Caco-2 (cell line): ENCODE results near the gene CEPT1. TPM values are rescaled to one million over a fixed set of nuclear protein-coding genes. Genes with fewer than 3 reads are reported as not detected.
"Not testable (repeated sequence)": the region's sequence is repeated elsewhere in the genome, so short reads cannot be mapped to it uniquely, and the experiment has no call there.

Experiments used
- Bru-seq: library from RNA; stranded (reverse); fragments of 400-500 nt; gene quantifications from one replicate; lab custom pipeline; 2021; lab: Mats Ljungman, UMichigan
- BruChase-seq, 2 experiments: library from RNA; stranded (reverse); fragments of 400-500 nt; gene quantifications; one replicate each; lab custom pipeline; 2021; lab: Mats Ljungman, UMichigan
- BruUV-seq: library from RNA; stranded (reverse); fragments of 400-500 nt; replicated peaks from 2 replicates; lab custom pipeline; 2021; lab: Mats Ljungman, UMichigan
- CTCF ChIA-PET: fragments of 300-600 bp; sonication (Branson Sonifier 250); formaldehyde crosslinking; loops from one replicate; lab custom pipeline; 2022; ENCODE audit warnings: antibody characterized with exemption; lab: Charles Lee
- POLR2A ChIA-PET: fragments of 300-600 bp; sonication (Branson Sonifier 250); formaldehyde crosslinking; loops from one replicate; lab custom pipeline; 2022; ENCODE audit warnings: antibody characterized with exemption; lab: Charles Lee
- DNase-seq, 2 experiments: peaks; one replicate each; pipeline versions ENCODE4 v3.0.0 to v3.0.0-alpha.2; 2020 to 2022
- H3K27me3 ChIP-seq: replicated peaks from 2 replicates; pipeline ENCODE4 v1.6.0; 2011; ENCODE audit warnings: low read length; ENCODE audit not compliant: control insufficient read depth, insufficient read depth
- H3K36me3 ChIP-seq: 2 replicates; pipeline ENCODE4 v1.5.1; 2011; ENCODE audit warnings: low read length; ENCODE audit not compliant: control insufficient read depth, insufficient read depth
- H3K4me1 ChIP-seq: fragments of 250-450 bp; sonication (Bioruptor Pico); 2 replicates; pipeline ENCODE4 v1.5.1; 2020; ENCODE audit warnings: mild to moderate bottlenecking
- H3K4me3 ChIP-seq: 2 replicates; pipeline ENCODE4 v1.5.1; 2011; ENCODE audit warnings: low read depth, mild to moderate bottlenecking, control low read depth, low read length
- H3K9me3 ChIP-seq: fragments of 250-450 bp; sonication (Bioruptor Pico); 2 replicates; pipeline ENCODE4 v1.5.1; 2020; ENCODE audit warnings: mild to moderate bottlenecking, moderate library complexity
- H3K27ac Mint-ChIP-seq: one replicate; pipeline ENCODE4 v1.8.0; 2022; ENCODE audit warnings: mixed read lengths; ENCODE audit not compliant: unreplicated experiment
- H3K27me3 Mint-ChIP-seq: one replicate; pipeline ENCODE4 v1.8.0; 2022; ENCODE audit warnings: mixed read lengths; ENCODE audit not compliant: insufficient read depth, unreplicated experiment
- H3K36me3 Mint-ChIP-seq: one replicate; pipeline ENCODE4 v1.8.0; 2022; ENCODE audit warnings: mild to moderate bottlenecking, mixed read lengths; ENCODE audit not compliant: insufficient read depth, unreplicated experiment
- H3K4me1 Mint-ChIP-seq: one replicate; pipeline ENCODE4 v1.8.0; 2022; ENCODE audit warnings: low read depth, mixed read lengths; ENCODE audit not compliant: unreplicated experiment
- H3K4me3 Mint-ChIP-seq: one replicate; pipeline ENCODE4 v1.8.0; 2022; ENCODE audit warnings: mild to moderate bottlenecking, moderate library complexity, mixed read lengths; ENCODE audit not compliant: unreplicated experiment
- H3K9me3 Mint-ChIP-seq: one replicate; pipeline ENCODE4 v1.8.0; 2022; ENCODE audit warnings: mixed read lengths; ENCODE audit not compliant: unreplicated experiment
- intact Hi-C: fragments of 100-400 bp; cut with micrococcal nuclease; formaldehyde crosslinking; loops from one replicate; pipeline ENCODE4 v1.10.0; 2022; ENCODE audit not compliant: unreplicated experiment
- long read RNA-seq: library from polyadenylated mRNA; stranded (forward); transcript quantifications from one replicate; pipeline ENCODE4 v2.0.0, GENCODE V29; 2022
- total RNA-seq: library from RNA; stranded (reverse); gene quantifications from 2 replicates; pipeline ENCODE4 v1.2.3, GENCODE V29; 2022
- TF ChIP-seq, protein P1 (sequence below), 2 experiments: fragments of 200-600 bp in 1 of 2; IDR thresholded peaks; 1 replicate in 1 of 2; 2 replicates in 1 of 2; pipeline versions ENCODE4 v1.5.1 to v1.8.0; 2011 to 2022; ENCODE audit warnings: antibody characterized with exemption in 1 of 2, control low read depth in 1 of 2, inconsistent platforms in 1 of 2, low read depth in 1 of 2, low read length in 1 of 2, mild to moderate bottlenecking in 1 of 2, moderate library complexity in 1 of 2; ENCODE audit not compliant: insufficient read depth in 1 of 2, severe bottlenecking in 1 of 2, unreplicated experiment in 1 of 2

CEPT1 gene
- total RNA-seq: 17.3 and 19.1 TPM in 2 replicates
- Bru-seq, nascent RNA: percentile 83 among the genes with signal in this experiment
- BruChase-seq, experiment 1, labeled RNA remaining after a 2-hour chase: percentile 87 among the genes with signal in this experiment
- percentile 79 among the genes with signal in this experiment for BruChase-seq, experiment 2, labeled RNA remaining after a 6-hour chase
- long read RNA-seq, transcript CEPT1-201 (9 exons, 2,198 nt): major isoform, 18 of 22 reads
- long read RNA-seq, partial matches to known transcripts: 1 of 22 reads
- long read RNA-seq, other reads (novel, unspliced or antisense): 2 of 22 reads

DNA sequence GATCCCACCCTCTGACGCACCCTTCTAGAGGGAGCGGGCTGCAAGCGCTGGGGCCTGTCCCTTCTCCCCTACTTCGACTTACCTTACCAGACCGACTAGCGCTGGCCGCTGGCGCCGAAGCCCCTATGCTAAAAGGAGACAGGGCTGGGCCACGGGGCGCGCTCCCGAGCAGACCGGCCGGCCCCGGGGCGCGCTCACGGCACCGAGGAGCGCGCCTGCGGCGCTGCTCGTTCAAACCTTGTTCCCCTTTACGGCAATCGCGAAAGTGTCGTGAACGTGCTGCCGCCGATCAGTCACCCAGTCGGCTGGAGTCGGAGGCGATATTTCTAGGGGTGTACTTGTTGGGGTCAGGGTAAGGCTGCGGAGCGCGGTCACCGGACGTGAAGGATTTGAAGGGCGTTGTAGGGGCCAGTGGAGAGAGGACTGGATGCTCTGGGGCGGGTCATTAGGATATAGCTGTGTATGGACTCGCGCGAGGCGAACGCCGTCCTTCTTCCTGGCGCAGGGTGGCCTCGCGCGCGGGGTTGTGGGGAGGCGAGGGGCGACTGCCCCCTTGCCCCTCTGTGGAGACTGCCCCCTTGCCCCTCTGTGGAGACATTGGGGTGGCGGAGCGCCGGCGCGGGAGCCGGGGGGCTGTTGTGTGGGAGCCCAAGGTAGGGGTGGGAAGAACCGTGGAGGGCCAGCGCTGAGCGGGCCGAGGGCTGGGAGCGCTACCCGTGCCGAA, at the start of gene CEPT1, which contains the start of gene DRAM2:
Gene CEPT1, plus strand, starts transcription at position 268 of the 724 bp plus-strand sequence. CDS start 7,492 bp downstream, outside the sequence.
Gene DRAM2, minus strand, starts transcription at position 138 of the 724 bp plus-strand sequence. CDS start 8,539 bp downstream, outside the sequence.
- intact Hi-C loops: loop anchor here (5.0 to 10.0 kb wide), 3 partner anchors 62 to 178 kb away; partner anchors contain the start of genes DENND2D and LRIF1
- Histone ChIP-seq H3K4me3 (peak within 1 kb of the TSS; percentile 56), H3K9me3 (no peaks in the 10 kb centered on the region), H3K4me1 (peaks cover 14% of the 10 kb centered on the region; the same call in 1 of the 2 replicates), H3K27me3 (no peaks in the 10 kb centered on the region), H3K36me3 (no peaks in the 10 kb centered on the region)
- no peaks in the 10 kb centered on the region for H3K27me3 Mint-ChIP-seq
- DNase-seq: peak; percentile 93 to 95
- ChIA-PET POLR2A (no interaction called here), CTCF (no interaction called here)
- H3K4me3 Mint-ChIP-seq: peak within 1 kb of the TSS; percentile 87
- BruUV-seq: no TSS peak
- H3K36me3 Mint-ChIP-seq: peaks cover 18% of the 10 kb centered on the region
- no peaks in the 10 kb centered on the region for H3K9me3 Mint-ChIP-seq
- TF ChIP-seq, protein P1, sequence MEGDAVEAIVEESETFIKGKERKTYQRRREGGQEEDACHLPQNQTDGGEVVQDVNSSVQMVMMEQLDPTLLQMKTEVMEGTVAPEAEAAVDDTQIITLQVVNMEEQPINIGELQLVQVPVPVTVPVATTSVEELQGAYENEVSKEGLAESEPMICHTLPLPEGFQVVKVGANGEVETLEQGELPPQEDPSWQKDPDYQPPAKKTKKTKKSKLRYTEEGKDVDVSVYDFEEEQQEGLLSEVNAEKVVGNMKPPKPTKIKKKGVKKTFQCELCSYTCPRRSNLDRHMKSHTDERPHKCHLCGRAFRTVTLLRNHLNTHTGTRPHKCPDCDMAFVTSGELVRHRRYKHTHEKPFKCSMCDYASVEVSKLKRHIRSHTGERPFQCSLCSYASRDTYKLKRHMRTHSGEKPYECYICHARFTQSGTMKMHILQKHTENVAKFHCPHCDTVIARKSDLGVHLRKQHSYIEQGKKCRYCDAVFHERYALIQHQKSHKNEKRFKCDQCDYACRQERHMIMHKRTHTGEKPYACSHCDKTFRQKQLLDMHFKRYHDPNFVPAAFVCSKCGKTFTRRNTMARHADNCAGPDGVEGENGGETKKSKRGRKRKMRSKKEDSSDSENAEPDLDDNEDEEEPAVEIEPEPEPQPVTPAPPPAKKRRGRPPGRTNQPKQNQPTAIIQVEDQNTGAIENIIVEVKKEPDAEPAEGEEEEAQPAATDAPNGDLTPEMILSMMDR (IDR thresholded peaks at IDR 0.05; ENCODE audit: insufficient read depth in 1 of 2, low read depth in 1 of 2, low read length in 1 of 2, severe bottlenecking in 1 of 2, unreplicated experiment in 1 of 2): no peak
- H3K27ac Mint-ChIP-seq: peak within 1 kb of the TSS; percentile 89
- peaks cover 18% of the 10 kb centered on the region for H3K4me1 Mint-ChIP-seq

DNA sequence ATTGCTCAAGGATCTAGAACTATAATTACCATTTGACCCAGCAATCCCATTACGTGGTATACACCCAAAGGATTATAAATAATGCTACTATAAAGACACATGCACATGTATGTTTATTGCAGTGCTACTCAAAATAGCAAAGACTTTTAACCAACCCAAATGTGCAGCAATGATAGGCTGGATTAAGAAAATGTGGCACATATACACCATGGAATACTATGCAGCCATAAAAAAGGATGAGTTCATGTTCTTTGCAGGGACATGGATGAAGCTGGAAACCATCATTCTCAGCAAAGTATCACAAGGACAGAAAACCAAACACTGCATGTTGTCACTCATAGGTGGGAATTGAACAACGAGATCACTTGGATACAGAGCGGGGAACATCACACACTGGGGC, 44.6 kb upstream of the CEPT1 start:
- BruUV-seq, intact Hi-C loops, CTCF ChIA-PET: not testable (repeated sequence)

DNA sequence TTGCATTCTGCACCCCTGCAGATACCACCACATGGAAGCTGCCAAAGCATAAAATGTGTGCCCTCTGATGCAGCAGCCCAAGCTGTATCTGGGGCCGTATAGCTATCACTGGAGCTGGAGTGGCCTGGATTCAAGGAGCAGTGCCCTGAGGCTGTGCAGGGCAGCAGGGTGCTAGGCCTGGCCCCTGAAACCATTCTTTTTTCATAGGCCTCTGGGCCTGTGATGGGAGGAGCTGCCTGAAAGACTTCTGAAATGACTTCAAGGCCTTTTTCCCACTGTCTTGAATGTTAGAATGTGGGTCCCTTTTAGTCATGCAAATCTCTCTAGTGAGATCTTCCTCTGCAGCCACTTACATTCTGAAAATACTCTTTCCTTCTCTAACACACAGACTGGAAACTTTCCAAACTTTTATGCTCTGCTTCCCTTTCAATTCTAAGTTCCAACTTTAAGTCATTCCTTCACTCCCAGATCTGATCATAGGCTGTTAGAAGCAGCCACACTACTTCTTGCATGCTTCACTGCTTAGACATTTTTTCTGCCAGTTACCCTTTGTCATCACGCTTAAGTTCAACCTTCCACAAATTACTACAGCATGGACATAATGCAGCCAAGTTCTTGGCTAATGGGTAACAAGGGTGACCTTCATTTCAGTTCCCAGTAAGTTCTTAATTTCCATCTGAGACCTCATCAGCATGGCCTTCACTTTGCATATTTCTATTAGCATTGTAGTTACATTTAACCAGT, 42.5 kb upstream of the CEPT1 start:
- DNase-seq: no peak
- Histone ChIP-seq H3K4me3 (no peak overlapping the region), H3K27me3 (no peaks in the 10 kb centered on the region), H3K4me1 (no peaks in the 10 kb centered on the region; the same call in 1 of the 2 replicates), H3K36me3 (no peaks in the 10 kb centered on the region), H3K9me3 (no peaks in the 10 kb centered on the region)
- peaks cover 8% of the 10 kb centered on the region for H3K36me3 Mint-ChIP-seq
- ChIA-PET CTCF (no interaction called here), POLR2A (no interaction called here)
- no peak overlapping the region for H3K4me3 Mint-ChIP-seq
- intact Hi-C loops: no loop called here
- no peak overlapping the region for H3K27ac Mint-ChIP-seq
- H3K9me3 Mint-ChIP-seq: peaks cover 42% of the 10 kb centered on the region
- TF ChIP-seq, protein P1 (IDR thresholded peaks at IDR 0.05; ENCODE audit: insufficient read depth in 1 of 2, low read depth in 1 of 2, low read length in 1 of 2, severe bottlenecking in 1 of 2, unreplicated experiment in 1 of 2): no peak
- no TSS peak for BruUV-seq
- H3K4me1 Mint-ChIP-seq: no peaks in the 10 kb centered on the region
- no peaks in the 10 kb centered on the region for H3K27me3 Mint-ChIP-seq

More for the DNA sequence above, 44.6 kb upstream of the CEPT1 start:
- H3K4me1 ChIP-seq, H3K4me3 ChIP-seq, H3K27ac Mint-ChIP-seq, H3K4me1 Mint-ChIP-seq, H3K4me3 Mint-ChIP-seq, H3K36me3 ChIP-seq, H3K27me3 Mint-ChIP-seq, H3K27me3 ChIP-seq, POLR2A ChIA-PET, H3K9me3 ChIP-seq, H3K36me3 Mint-ChIP-seq, DNase-seq: not testable (repeated sequence)
- H3K9me3 Mint-ChIP-seq: peaks cover 30% of the 10 kb centered on the region
